EL (cell line): ENCODE results near the gene PCNX2.

Source experiments
- DNase-seq: peaks from one replicate; pipeline ENCODE4 v3.0.0-alpha.2; 2016

The PCNX2 gene

DNA sequence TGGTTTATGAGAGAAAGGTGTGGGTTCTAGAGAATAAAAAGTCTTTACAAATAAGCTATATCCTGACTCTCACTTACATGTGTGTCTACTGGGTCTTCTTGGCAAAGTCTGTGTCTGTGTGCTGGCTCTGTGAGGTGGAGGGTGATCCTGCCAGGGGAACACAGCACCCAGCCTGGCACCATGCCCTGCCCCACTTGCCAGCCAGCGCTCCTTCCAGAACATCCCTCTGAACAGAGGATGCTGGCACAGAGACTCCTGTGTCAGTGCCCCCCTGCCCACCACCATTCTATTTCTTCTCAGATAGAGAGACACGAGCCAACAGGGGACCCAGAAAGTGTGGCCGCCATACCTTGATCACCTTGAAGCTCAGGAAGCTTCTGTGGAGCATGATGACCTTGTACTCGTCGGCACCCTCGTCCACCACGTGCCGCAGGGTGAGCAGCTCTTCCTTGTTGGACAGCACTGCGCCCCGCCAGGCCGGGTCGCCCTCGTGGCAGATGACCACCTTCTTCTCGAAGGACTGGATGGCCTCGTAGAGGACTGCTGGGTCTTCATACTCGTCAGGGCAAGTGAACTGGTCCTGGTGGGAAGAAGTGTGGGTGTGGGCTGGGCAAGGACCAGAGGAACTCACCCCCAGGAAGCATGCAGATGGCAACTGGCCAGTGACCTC lies 295.4 kb downstream of the PCNX2 start:
- DNase-seq: no peak

DNA sequence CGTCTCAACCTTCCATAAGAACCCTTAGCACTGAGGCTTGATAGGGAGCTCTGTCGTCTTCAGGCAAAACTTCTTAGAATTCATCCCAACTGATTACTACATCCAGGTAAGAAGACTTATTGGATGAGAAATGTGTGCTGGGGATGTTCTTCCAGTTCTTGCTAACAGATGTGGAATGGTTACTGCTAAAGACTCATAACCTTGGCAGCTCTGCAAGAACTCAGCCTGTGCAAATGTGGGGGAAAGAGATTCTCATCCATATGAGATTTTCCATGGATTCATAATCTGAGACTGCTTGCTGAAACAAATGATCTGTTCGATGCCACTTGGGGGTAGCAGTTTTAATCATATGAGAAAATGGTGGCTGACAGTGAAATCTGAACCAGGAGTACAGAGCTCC lies 296.9 kb downstream of the PCNX2 start:
- no peak for DNase-seq

DNA sequence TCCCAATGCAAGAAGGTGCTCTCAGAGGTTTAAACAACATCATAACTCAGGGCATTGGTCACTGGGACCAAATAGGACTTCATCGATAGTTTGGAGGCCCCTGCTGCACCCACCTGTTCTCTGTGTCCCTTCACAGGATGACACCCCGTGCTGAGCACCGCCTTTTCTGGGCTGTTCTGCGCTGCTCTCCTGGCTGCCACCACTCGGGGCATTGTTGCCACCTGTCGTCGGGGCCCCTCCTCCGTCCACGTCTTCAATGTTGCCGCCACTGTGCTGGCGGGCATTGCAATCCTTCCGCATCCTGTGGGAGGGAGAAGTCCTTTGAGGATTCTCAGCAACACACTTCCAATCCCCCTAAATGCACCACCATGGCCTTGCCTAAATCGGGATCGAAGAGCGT lies 297.4 kb downstream of the PCNX2 start:
- no peak for DNase-seq

DNA sequence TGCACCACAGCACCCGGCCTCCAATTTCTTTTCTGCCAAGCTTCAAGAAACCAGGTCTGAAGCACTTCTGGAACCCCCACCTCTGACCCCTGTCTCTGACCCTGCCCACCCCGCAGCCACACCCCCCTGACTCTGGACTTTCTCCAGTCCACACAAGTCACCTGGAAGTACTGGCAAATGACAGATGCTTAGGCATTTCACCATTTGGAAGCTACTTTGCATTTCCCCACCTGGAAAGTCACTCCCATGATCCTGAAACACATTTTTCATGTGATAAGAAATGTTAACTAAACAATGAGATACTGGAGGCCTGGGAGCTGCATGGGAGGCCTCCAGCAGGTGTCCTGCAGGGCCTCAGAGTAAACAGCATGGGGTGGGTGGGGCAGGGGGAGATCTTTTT lies 299.4 kb downstream of the PCNX2 start:
- no peak for DNase-seq

DNA sequence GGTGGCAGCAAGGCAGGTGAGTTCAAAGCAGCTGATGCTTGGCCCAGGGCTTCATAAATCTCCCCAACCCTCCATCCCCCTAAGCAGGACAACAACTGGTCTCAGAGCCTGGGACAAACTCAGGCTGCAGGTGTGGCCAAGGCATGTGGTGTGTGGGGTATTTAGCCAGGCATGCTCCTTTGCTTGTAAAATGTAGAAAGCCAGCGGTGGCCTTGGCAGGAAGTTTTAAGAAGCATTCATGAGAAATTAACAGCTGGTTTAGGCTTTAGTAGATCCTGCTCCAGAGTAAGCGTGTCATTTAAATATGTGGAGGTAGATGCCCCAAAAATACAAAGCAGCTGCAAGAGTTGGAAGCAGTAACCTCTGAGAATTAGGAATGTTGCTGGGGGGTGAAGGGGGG lies 300.3 kb downstream of the PCNX2 start:
- no peak for DNase-seq

DNA sequence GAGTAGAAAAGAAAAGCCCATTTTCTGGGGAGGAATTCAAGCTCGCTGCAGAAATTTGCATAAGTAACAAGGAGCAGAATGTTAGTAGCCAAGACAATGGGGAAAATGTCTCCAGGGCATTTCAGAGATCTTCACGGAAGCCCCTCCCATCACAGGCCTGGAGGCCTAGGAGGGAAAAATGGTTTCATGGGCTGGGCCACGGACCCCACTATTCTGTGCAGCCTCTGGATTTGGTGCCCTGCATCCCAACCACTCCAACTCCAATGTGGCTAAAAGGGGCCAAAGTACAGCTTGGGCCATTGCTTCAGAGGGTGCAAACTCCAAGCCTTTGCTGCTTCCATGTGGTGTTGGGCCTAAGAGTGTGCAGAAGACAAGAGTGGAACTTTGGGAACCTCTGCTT lies 302.0 kb downstream of the PCNX2 start:
- DNase-seq: no peak

DNA sequence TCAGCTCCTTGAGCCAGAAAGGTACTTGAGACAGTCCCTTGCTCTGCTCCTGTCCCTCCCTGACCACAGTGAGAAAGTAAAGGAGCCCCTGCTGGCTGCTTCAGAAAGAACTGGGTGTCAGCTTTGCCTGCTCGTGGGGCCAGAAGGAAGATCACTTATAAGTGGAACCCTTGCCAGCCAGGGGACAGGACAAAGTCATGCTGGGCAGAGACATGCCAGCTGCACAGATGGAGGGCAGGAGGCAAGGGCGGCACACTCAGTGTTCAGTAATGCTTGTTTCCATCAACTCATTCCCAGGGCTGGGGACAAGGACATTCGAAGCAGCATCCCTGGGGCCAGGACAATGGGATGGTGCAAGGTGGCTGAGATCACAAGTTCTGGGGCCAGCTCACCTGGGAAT lies 303.3 kb downstream of the PCNX2 start:
- DNase-seq: no peak

DNA sequence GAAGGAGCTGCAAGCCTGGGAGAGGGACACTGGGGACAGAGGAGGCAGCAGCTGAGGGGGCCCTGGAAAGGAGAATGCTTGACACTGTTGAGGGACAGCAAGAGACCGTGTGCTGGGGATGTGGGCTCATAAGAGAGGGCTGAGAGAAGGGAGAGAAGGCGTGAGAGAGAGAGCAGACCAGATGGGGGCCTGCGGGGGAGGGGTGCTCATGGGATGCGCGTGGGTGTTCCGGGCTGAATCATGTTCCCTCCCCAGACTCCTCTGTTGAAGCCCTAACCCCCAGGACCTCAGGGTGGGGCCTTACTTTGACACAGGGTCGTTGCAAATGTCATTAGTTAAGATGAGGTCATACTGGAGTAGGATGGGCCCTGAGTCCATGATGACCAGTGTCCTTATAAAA lies 304.3 kb downstream of the PCNX2 start:
- no peak for DNase-seq

DNA sequence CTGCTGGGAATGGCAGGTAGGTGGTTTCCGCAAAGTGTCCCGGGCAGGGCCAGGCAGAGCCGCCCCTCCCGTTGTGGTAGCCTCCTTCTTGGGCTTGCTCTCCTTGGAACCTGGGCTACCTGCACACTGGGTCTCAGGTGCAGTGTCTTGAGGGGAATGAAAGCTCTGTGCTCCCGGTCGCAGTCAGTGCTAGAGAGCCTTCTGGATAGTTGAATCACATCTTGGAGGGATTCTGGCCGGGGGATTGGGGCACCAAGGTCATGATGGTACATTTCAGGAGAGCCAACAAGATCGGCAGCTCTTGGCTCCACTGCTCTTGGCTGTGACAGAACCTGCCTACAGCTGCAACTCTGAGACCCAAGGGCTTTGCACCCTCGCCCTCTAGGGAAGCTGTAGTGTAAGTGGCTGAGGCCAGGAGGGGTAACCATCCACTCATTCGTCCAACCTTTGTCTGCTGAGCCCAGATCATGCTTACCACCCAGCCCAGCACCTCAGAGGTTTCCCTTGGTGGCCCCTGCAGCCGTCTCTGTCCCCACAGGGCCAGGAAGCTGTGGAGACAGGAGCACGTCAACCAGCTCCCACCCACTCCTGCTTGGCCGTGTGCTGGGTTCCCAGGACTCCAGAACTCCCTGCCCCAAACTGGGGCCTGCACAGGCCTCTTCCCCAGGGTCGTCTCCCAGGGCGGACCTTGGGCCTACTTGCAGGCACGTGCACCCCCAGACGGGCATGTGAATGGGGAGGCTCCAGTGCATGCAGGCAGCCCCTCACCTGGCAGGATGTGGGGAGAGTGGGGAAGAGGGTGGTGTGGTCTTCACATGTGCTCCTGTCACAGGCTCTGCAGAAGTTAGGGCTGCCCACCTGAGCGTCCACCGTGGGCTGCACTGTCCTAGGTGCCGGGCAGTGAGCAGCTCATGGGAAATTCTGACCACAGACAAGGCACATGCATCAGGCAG lies 305.1 kb downstream of the PCNX2 start:
- no peak for DNase-seq

DNA sequence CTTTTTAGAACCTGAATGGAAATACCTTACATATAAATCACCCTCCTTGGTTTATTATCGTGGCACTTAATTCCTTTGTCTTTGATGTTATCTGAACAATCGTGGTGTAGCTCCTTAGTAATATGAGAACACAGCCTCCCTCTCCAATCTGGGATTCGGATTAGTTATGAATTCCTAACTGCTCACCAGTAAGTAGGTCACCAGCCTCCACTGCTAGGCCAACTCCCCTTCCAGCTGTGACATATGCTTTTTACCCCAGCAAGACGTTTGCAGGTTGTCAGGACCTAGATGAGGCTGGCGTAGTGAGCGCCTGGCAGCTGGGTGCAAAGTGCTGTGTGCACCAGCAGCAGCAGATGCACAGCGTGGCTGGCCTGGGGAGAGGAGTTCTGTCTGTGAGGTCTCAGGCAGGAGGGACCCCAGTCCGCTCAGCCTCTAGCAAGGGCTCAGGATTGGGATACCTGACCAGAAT lies 306.9 kb downstream of the PCNX2 start:
- DNase-seq: peak; percentile 63

DNA sequence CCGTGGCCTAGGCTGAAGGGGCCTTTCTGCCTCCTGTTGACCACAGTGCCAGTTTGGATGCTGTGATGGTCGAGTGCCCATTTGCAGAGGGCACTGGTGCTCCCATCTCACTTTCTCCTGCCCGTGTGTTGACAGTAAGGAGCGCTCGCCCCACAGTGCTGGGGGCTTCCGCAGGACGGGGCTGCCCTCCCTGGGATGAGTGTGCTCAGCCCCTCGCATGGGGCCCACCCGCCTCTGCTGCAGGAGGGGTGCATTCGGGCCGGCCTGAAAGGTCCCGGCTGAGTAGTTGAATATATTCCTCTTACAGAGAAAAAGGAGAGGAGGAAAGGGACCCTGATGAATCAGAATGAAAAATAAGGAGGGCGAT lies 307.8 kb downstream of the PCNX2 start:
- DNase-seq: no peak

DNA sequence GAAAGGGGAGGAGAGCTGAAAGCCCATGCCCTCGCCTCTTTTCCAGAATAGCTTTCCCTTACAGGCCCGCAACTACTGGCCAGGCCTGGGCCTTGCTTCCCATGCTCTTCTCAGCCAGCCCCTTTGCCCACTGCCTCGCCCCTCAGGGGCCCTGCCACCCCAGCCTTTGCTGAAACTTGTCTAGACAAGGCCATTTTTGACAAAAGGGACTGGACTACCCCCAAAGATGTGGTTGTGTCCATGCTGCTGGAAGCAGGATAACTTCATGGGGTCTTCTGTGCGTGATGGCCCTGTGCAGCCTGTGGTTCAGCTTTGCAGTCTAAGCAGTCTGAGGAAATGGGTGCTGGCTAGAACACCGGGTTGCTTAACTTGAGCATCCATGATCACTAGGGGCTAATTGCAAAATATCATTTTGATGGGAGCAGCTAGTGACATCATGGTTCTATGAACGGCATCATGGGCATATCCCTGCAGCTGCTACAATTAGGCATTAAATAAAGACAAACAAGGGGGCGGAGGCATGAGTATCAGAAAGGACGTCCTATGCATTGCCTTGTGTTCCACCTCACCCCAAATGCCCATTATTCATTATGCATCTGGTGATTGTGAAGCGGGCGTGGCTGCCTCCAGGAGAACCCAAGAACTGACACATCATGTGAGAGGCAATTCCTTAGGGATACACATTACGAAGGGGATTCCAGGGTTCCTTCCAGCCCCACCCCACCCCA lies 308.3 kb downstream of the PCNX2 start:
- DNase-seq: no peak

DNA sequence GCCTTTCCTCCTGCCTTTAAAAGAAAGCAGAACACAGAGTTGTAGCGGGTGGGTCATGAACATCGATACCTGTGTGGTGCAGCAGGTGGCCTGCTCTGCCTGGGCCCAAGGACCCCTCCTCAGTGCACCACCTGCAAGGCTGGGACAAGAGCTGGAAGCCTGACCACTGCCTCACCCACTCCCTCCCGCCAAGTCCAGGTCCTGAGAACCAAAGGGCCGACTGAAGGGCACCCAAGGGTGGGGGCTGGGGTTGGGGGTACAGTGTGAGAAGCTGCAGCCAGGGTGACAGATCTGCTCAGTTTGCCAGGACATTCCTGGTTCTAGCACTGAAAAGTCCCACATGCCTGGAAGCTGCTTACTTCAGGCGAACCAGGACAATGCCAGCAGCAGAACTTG lies 309.0 kb downstream of the PCNX2 start:
- no peak for DNase-seq

DNA sequence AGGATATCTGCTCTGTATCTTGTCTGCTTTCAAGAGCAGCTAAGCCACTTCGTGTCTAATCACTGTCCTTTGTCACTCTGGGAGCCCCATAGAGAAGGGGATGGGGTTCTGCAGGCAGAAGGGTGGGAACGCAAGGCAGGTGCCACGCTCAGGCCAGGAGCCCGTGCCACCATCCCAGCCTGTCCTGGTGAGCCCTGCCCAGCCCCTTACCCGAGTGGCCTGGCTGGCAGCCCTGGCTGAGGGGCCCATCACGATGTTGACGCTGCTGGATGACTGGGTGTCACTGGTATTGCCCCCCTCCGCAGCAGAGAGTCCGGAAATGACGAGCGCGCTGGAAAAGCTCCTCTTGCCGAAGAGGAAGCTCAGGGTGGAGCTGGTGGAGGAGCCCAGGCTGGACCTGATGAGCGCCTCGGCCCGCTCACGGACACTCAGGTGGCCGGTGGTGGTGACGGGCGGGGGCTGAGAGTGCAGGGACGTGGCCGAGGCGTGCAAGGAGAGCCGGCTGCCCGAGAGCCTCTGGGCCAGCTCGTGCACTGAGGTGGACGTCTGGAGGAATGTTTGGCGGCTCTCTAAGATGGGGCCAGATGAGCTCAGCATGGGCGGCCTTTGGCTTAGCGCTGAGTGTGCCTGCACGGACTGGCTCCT lies 309.5 kb downstream of the PCNX2 start:
- no peak for DNase-seq

DNA sequence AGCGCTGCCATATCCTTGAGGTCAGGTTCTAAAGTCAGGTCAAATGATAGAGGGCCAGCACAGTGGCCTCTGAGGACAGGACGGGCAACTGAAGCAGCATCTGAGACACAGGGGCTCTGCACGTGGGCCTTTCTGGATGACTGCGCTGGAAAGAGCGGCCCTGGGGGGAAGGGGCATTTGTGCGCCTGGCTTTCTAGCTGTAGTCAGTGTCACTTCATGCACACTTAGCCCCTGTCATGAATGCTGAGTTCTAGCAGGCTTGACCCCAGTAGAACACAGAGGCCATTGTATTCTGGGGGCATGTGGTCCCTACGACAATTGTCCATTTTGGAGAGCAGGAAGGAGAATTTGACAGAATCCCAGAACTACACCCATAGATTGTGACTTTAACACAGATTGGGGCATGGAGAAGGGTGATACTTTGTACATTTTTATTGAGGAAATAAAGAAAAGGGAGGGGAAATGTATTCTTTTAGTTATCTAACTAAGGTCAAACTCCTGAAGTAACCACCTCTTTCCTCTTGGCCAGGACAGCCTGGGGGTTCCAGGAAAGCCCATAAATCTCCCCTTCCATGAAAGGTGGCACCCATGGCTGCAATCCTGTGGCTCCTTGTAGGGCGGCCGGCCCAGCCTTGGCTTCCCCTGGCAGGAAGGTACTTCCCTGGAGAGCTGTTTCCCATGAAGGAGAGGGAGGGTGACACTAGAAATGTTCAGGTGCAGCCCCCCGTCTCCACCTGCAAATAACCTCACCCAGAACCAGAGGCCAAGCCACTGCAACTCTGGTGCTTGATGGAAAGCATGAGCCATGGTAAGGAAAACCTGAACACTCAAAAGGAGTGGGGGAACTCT lies 310.7 kb downstream of the PCNX2 start:
- DNase-seq: no peak

DNA sequence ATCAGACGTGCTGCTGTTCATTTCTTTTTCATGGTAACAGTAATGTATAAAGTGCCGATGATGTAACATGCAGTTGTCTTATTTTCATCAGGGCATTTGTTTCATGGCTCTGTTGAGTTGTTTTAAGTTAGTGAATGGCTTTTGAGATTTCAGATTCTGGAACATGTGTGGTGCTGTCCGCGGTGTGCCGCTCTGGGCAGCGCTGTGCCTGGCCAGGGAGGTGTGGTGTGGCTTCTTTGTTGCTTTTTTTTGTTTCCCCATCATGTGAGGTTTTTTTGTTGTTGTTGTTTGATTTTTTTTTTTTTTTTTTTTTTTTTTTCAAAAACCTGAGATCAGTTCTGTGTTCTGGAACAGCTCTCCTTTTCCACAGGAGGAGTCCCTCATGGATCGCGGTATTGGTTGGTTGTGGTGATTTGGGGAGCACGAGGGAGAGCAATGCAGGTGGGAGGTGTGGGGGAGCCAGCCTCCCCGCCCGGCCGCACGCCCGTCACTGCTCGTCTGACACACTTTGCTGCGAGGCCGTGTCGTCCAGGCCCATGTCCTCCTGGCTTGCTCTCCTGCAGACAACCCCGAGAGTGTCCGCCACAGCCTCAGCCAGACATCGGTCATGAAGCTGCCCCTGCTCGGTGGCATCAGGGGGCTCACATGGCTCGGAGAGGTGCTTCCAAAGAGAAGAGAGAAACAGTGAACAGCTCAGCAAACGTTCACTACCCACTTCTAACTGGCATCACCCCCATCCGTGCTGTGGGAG lies 311.5 kb downstream of the PCNX2 start:
- DNase-seq: no peak

DNA sequence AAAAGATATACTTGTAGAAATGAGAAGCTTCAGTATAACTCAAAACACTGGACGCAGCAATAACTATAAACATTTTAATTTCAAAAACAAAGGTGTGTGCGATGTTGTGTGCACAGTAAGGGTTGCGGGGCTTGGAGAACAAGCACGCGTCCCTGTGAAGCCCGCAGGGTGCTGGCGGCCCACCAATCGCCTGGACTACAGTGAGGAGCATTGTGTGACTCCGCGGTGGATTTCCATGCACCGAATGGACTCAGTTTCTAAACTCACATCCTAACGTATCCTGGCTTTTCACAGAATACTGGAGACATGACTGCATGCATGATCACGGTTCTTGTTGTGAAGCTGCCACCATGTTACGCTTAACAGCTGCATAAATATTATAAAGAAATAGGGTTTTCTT lies 312.1 kb downstream of the PCNX2 start:
- DNase-seq: no peak

DNA sequence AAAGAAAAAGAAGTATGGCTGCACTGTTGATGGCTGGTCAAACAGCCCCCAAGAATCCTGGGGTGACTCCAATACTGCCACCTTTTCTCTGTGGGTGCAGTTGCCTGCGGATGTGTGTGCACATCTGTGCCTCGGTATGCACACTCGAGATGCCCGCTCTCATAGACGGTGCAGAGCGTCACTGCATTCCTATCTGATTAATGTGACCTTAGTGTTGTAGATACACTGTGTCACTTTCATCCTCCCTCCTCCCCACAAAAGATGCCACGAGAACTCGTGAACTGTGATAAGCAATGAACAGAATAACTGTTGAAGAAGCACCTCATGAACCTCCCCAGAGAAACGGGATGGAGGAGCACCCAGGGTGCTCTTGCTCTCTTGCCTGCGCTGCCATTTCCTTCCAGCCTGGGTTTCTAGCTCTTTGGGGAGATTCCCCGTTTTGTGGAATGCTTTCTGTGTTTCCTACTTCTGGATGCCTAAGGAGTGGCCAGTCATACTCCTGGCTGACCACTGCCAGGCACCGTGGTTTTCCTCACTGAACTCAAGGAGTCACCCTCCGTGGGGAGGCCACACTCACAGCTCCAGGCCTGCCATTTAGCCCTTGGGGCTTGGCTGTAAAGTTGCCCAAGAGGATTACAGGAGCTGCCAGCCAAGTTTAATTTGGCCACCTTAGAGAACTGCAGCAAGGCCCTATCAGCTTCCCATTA lies 313.1 kb downstream of the PCNX2 start:
- DNase-seq: peak; percentile 86

DNA sequence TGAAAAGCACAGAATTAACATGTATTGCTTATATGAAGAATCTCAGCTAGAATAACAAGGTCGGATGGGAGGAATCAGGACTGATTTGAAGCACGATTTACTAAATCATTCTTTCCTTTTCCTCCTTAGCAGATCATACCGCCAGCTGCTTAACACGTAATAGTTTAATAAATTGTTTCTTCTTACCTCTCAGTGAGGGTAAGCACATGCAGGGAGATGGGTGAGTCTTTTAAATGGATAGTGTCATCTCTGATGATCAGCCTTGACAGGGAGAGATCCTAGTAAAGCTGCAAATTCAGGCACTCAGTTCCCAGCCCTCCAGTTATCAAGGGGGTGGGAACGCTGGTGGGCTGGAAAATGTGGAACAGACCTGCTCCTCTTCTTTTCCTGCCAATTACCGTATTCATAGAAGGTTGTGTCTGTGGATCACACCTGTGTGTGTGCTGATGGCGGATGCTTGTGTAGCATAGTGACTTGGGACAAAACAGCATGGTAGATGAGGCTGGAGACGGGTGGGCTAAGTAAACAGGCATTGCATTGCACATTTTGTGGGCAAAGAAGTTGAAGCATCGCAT lies 314.5 kb downstream of the PCNX2 start:
- no peak for DNase-seq

DNA sequence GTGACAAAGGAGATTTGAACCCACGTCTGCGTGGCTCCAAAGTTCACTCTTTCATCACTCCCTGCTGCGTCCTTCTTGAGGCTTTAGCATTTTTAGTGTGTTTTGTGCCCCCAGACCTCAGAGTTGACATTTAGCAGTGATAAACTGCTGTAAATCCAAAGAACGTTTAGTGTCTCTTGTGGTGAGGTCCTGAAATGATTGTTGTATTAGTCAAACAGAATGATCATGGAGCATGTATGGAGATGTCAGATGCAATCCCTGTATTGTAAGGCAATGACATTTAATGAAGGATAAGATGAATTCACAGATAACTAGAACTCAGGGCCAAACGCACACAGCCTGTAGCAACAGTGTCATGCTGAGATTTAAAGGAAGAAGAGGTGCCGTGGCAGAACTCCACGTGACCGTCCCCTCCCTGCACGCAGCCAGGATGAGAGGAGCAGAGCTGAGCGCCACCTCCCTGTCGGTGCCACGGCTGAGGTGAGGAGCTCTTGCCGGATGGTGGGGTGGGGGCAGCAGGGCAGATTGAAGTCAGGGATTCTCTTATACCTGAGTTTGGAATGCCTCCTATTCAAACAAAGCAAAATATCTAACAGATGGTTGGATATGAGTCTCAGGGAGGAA lies 315.1 kb downstream of the PCNX2 start:
- peak; percentile 35 for DNase-seq
